ENCODE data around the gene SPECC1L.

- TF ChIP-seq CTCF (IDR thresholded peaks at IDR 0.05) (no peak), POLR2A (IDR thresholded peaks at IDR 0.05) (no peak)
Measured at GRCh38 chr22:24450610-24451009, 180.0 kb downstream of the SPECC1L start.

Measured in uterus (tissue), 2 donors.